ENCODE measurements around the gene CACTIN. TPM values are rescaled to one million over a fixed set of nuclear protein-coding genes. Genes with fewer than 3 reads are reported as not detected.

CACTIN gene
- polyA plus RNA-seq, 1 of the 3 experiments (the other 2 are of a cell fraction), result 36.4 TPM

DNA sequence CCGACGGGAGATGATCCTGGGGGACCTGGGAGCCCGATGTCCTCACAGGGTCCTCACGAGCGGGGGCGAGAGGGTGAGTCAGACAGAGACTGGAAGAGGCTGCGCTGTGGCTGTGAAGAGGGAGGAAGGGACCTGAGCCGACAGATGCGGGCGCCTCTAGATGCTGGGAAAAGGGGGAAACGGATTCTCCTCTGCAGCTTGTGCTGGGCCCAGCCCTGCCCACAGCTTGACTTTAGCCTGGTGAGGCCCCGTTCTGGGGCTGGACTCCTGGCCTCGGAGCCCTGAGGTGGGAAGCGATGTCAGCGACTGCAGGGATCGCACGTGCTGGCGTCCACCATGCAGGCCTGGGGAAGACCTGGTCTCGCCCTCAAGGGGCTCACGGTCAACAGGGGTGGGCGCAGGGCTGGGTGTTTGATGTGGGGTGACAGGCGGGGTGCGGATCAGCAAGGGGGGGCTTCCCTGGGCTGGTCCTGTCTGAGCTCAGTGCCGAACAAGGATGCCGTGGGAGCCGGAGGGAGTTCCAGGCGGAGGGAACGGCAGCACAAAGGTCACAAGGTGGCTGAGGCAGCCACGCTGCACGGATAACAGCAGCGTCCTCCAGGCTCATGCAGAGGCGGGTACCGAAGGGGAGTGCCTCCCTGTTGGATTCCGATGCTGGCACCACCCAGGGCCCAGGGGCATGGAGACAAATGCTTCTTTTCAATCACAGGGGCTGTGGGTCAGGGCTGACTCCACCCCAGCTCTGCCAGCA lies 41.9 kb upstream of the CACTIN start:
- Histone ChIP-seq H3K27me3 (ENCODE audit: insufficient read depth) (no peaks in the 10 kb centered on the region), H3K4me2 (no peak overlapping the region), H3K4me1 (ENCODE audit: control insufficient read depth in 1 of 2, insufficient read depth in 2 of 2, low read depth in 1 of 2, low read length in 1 of 2) (peaks cover 0 to 2% of the 10 kb centered on the region in 2 experiments; a peak in 1 of 4 replicates), H3K9me3 (no peaks in the 10 kb centered on the region), H3F3A (replicated peaks; ENCODE audit: insufficient read depth) (no peaks in the 10 kb centered on the region), H4K20me1 (ENCODE audit: insufficient read depth) (peaks cover 14% of the 10 kb centered on the region), H3K27ac (ENCODE audit: low read depth in 2 of 2, low read length in 1 of 2) (no peak overlapping the region), H3K36me3 (replicated peaks in 1 of 2; ENCODE audit: control insufficient read depth in 1 of 2, insufficient read depth in 2 of 2, low read length in 1 of 2) (peaks cover 0 to 6% of the 10 kb centered on the region in 2 experiments), H3K79me2 (ENCODE audit: insufficient read depth) (no peaks in the 10 kb centered on the region), H3K9me2 (no peaks in the 10 kb centered on the region), H2AFZ (ENCODE audit: low read depth) (no peak overlapping the region), H3K4me3 (ENCODE audit: low read depth in 2 of 2, low read length in 1 of 2) (no peak overlapping the region), H3K9ac (no peak overlapping the region)
- TF ChIP-seq RCOR1 (IDR thresholded peaks at IDR 0.05; ENCODE audit: low read length) (no peak), GATA2 (CRISPR knock-in tag; IDR thresholded peaks at IDR 0.05) (no peak)
- 92% methylated on average over 31 of the region's 34 CpGs for WGBS (ENCODE audit: low lambda C conversion rate)
- ChIA-PET CTCF (interaction anchor here (0.5 to 4.1 kb wide), 5 partner anchors 28 to 51 kb away, joined by 3 to 39 read pairs (median 4); partner anchors contain the start of gene PIP5K1C), POLR2A (no interaction called here)
- no peak for DNase-seq

DNA sequence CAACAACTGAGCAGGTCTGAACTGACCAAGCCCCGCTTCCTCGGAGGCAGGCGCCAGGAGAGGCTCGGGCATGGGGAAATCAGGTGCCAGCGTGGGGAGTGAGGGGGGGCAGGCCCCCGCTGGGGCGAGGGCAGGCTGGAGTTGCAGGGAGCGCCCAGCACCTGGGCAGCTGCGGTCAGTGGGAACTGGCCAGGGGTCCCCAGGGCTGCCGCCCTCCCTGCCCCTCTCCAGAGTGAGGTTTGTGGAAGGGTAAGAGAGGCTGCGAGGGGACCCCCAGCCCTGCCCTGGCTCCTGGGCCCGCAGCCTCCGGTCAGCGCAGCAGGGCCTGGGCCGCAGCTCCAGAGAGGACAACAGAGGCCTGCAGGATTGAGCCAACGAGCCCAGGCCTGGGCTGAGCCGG lies 41.2 kb upstream of the CACTIN start:
- no peak for DNase-seq
- H3K4me3 ChIP-seq (ENCODE audit: low read depth in 2 of 2, low read length in 1 of 2), result no peak overlapping the region
- CTCF ChIA-PET, result interaction anchor here (0.5 to 4.1 kb wide), 8 partner anchors 25 to 276 kb away, joined by 3 to 39 read pairs (median 6); partner anchors contain the start of gene PIP5K1C
- POLR2A ChIA-PET, result no interaction called here
- H3K36me3 ChIP-seq (replicated peaks in 1 of 2; ENCODE audit: control insufficient read depth in 1 of 2, insufficient read depth in 2 of 2, low read length in 1 of 2), result peaks cover 0 to 6% of the 10 kb centered on the region in 2 experiments
- H3K79me2 ChIP-seq (ENCODE audit: insufficient read depth), result no peaks in the 10 kb centered on the region
- H3K9me3 ChIP-seq, result no peaks in the 10 kb centered on the region
- no peak overlapping the region for H3K27ac ChIP-seq (ENCODE audit: low read depth in 2 of 2, low read length in 1 of 2)
- no peak overlapping the region for H2AFZ ChIP-seq (ENCODE audit: low read depth)
- WGBS (ENCODE audit: low lambda C conversion rate), result 100% methylated on average over 2 of the region's 17 CpGs
- TF ChIP-seq MEF2A (IDR thresholded peaks at IDR 0.05; ENCODE audit: borderline replicate concordance, low read depth) (no peak), GABPA (IDR thresholded peaks at IDR 0.05; ENCODE audit: low read depth) (no peak), TAF1 (IDR thresholded peaks at IDR 0.05; ENCODE audit: borderline replicate concordance, low read depth, low read length) (no peak), SIN3A (IDR thresholded peaks at IDR 0.05; ENCODE audit: borderline replicate concordance, low read depth, low read length) (no peak), GATA2 (CRISPR knock-in tag; IDR thresholded peaks at IDR 0.05) (no peak), RXRA (IDR thresholded peaks at IDR 0.05; ENCODE audit: borderline replicate concordance, low read depth) (no peak), EZH2phosphoT487 (IDR thresholded peaks at IDR 0.05; ENCODE audit: borderline replicate concordance, low read depth) (no peak), CHD2 (IDR thresholded peaks at IDR 0.05; ENCODE audit: low read length, partially characterized antibody) (no peak), RFX5 (IDR thresholded peaks at IDR 0.05; ENCODE audit: low read length) (no peak), TCF12 (IDR thresholded peaks at IDR 0.05) (no peak), TEAD4 (IDR thresholded peaks at IDR 0.05; ENCODE audit: borderline replicate concordance, insufficient read depth) (no peak), MXI1 (IDR thresholded peaks at IDR 0.05; ENCODE audit: low read depth, low read length) (no peak)
- TF ChIP-seq, protein P1, sequence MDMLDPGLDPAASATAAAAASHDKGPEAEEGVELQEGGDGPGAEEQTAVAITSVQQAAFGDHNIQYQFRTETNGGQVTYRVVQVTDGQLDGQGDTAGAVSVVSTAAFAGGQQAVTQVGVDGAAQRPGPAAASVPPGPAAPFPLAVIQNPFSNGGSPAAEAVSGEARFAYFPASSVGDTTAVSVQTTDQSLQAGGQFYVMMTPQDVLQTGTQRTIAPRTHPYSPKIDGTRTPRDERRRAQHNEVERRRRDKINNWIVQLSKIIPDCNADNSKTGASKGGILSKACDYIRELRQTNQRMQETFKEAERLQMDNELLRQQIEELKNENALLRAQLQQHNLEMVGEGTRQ (IDR thresholded peaks at IDR 0.05; ENCODE audit: borderline replicate concordance, low read depth, low read length), result no peak
- TF ChIP-seq, protein P2, sequence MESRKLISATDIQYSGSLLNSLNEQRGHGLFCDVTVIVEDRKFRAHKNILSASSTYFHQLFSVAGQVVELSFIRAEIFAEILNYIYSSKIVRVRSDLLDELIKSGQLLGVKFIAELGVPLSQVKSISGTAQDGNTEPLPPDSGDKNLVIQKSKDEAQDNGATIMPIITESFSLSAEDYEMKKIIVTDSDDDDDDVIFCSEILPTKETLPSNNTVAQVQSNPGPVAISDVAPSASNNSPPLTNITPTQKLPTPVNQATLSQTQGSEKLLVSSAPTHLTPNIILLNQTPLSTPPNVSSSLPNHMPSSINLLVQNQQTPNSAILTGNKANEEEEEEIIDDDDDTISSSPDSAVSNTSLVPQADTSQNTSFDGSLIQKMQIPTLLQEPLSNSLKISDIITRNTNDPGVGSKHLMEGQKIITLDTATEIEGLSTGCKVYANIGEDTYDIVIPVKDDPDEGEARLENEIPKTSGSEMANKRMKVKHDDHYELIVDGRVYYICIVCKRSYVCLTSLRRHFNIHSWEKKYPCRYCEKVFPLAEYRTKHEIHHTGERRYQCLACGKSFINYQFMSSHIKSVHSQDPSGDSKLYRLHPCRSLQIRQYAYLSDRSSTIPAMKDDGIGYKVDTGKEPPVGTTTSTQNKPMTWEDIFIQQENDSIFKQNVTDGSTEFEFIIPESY (IDR thresholded peaks at IDR 0.05; ENCODE audit: borderline replicate concordance, low read depth), result no peak
- TF ChIP-seq, protein P3, sequence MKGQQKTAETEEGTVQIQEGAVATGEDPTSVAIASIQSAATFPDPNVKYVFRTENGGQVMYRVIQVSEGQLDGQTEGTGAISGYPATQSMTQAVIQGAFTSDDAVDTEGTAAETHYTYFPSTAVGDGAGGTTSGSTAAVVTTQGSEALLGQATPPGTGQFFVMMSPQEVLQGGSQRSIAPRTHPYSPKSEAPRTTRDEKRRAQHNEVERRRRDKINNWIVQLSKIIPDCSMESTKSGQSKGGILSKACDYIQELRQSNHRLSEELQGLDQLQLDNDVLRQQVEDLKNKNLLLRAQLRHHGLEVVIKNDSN (IDR thresholded peaks at IDR 0.05; ENCODE audit: borderline replicate concordance, low read depth), result no peak
- TF ChIP-seq, protein P4, sequence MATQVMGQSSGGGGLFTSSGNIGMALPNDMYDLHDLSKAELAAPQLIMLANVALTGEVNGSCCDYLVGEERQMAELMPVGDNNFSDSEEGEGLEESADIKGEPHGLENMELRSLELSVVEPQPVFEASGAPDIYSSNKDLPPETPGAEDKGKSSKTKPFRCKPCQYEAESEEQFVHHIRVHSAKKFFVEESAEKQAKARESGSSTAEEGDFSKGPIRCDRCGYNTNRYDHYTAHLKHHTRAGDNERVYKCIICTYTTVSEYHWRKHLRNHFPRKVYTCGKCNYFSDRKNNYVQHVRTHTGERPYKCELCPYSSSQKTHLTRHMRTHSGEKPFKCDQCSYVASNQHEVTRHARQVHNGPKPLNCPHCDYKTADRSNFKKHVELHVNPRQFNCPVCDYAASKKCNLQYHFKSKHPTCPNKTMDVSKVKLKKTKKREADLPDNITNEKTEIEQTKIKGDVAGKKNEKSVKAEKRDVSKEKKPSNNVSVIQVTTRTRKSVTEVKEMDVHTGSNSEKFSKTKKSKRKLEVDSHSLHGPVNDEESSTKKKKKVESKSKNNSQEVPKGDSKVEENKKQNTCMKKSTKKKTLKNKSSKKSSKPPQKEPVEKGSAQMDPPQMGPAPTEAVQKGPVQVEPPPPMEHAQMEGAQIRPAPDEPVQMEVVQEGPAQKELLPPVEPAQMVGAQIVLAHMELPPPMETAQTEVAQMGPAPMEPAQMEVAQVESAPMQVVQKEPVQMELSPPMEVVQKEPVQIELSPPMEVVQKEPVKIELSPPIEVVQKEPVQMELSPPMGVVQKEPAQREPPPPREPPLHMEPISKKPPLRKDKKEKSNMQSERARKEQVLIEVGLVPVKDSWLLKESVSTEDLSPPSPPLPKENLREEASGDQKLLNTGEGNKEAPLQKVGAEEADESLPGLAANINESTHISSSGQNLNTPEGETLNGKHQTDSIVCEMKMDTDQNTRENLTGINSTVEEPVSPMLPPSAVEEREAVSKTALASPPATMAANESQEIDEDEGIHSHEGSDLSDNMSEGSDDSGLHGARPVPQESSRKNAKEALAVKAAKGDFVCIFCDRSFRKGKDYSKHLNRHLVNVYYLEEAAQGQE (IDR thresholded peaks at IDR 0.05; ENCODE audit: low read depth, low read length), result no peak
- peaks cover 0 to 2% of the 10 kb centered on the region in 2 experiments; a peak in 1 of 4 replicates for H3K4me1 ChIP-seq (ENCODE audit: control insufficient read depth in 1 of 2, insufficient read depth in 2 of 2, low read depth in 1 of 2, low read length in 1 of 2)
- no peaks in the 10 kb centered on the region for H3K9me2 ChIP-seq
- H4K20me1 ChIP-seq (ENCODE audit: insufficient read depth), result peaks cover 13% of the 10 kb centered on the region
- H3K4me2 ChIP-seq, result no peak overlapping the region
- no peaks in the 10 kb centered on the region for H3F3A ChIP-seq (replicated peaks; ENCODE audit: insufficient read depth)
- no peak overlapping the region for H3K9ac ChIP-seq
- no peaks in the 10 kb centered on the region for H3K27me3 ChIP-seq (ENCODE audit: insufficient read depth)
